Ovary (tissue), 3 donors: ENCODE results near the gene PSME1.

Experiments used
- EP300 ChIP-seq: sonication (generic); formaldehyde crosslinking; IDR thresholded peaks from one replicate; pipeline ENCODE4 v1.6.1; 2017; ENCODE audit warnings: antibody characterized with exemption
- POLR2A ChIP-seq: fragments of 450-650 bp; IDR thresholded peaks from one replicate; pipeline ENCODE4 v1.6.1; 2017; ENCODE audit warnings: antibody characterized with exemption, mild to moderate bottlenecking, moderate library complexity
- TF ChIP-seq, protein P1 (sequence below), 3 donors: fragments of 450-650 bp in 2 of 3; fragments of 200-600 bp in 1 of 3; IDR thresholded peaks; one replicate each; pipeline versions ENCODE4 v1.5.1 to v1.8.0; 2016 to 2022; ENCODE audit warnings: antibody characterized with exemption in 3 of 3, mild to moderate bottlenecking in 1 of 3
- donor health status: DM: no; HTN: no; CAD: no.

DNA sequence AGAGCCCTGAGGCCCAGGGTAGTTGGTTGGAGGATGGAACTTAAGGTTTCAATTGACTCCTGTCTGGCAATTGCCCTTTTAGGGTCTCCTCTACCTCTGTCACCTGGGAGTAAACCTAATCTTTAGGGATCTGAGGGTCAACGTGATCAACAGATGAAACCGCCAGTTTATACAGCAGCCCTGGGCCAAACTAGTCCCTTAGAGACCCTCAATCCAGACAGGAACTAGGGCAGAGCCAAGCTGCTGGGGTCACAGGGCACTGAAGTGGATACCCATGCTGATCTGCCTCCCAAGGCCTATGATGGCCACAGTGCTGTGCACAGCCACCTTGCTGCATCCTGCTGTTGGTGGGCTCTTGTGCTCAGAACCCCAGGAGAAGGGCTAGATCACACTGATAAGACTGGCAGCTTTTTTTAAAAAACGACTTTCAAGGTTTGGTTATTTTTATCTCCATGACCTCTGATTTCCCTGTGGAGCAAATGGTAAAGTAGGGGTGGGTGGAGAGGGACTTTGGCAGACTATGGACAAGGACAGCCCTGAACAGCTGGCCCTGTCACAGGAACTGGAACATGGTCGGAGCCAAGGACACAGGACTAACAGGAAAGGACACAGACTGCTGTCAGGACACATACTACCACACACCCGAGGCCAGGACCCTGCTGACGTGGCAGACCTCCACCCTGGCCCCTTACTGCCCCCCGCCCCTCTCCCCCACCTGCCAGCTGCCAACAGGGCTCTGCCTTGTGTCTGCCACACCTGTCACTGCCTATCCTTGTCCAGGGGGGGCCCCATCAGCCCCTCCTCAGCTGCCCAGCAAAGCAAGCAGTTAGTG lies 5.1 kb upstream of the PSME1 start:
- TF ChIP-seq, protein P1, sequence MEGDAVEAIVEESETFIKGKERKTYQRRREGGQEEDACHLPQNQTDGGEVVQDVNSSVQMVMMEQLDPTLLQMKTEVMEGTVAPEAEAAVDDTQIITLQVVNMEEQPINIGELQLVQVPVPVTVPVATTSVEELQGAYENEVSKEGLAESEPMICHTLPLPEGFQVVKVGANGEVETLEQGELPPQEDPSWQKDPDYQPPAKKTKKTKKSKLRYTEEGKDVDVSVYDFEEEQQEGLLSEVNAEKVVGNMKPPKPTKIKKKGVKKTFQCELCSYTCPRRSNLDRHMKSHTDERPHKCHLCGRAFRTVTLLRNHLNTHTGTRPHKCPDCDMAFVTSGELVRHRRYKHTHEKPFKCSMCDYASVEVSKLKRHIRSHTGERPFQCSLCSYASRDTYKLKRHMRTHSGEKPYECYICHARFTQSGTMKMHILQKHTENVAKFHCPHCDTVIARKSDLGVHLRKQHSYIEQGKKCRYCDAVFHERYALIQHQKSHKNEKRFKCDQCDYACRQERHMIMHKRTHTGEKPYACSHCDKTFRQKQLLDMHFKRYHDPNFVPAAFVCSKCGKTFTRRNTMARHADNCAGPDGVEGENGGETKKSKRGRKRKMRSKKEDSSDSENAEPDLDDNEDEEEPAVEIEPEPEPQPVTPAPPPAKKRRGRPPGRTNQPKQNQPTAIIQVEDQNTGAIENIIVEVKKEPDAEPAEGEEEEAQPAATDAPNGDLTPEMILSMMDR (IDR thresholded peaks at IDR 0.05) = no peak
- no peak for TF ChIP-seq POLR2A
- TF ChIP-seq EP300 = no peak
